Endothelial cell of umbilical vein (primary cell): ENCODE measurements around the gene NCOR1.

Source experiments
- CTCF ChIP-seq, 2 donors: IDR thresholded peaks; 1 replicate in 1 of 2; 2 replicates in 1 of 2; pipeline ENCODE4 v1.5.1; 2011; ENCODE audit warnings: low read length in 2 of 2, mild to moderate bottlenecking in 2 of 2, moderate library complexity in 2 of 2, control low read depth in 1 of 2, inconsistent platforms in 1 of 2, low read depth in 1 of 2; ENCODE audit not compliant: insufficient read depth in 1 of 2; ENCODE audit errors: extremely low read depth in 1 of 2
- MAX ChIP-seq: IDR thresholded peaks from 2 replicates; pipeline ENCODE4 v1.6.1; 2011; ENCODE audit not compliant: insufficient read depth, insufficient read length
- MYC ChIP-seq: IDR thresholded peaks from one replicate; pipeline ENCODE4 v1.6.1; 2011; ENCODE audit warnings: mild to moderate bottlenecking, low read depth, low read length
- POLR2A ChIP-seq: IDR thresholded peaks from 2 replicates; pipeline ENCODE4 v1.6.1; 2012; ENCODE audit warnings: low read depth, mild to moderate bottlenecking, control low read depth, low read length

- TF ChIP-seq POLR2A (no peak), CTCF (IDR thresholded peaks at IDR 0.05; ENCODE audit: extremely low read depth in 1 of 2, insufficient read depth in 1 of 2, low read depth in 1 of 2, low read length in 2 of 2) (no peak), MYC (no peak), MAX (no peak)
Observed at GRCh38 chr17:16002708-16003260, 212.6 kb downstream of the NCOR1 start.
